HG03575 (cell line): ENCODE data around the gene ASCC2.

ENCODE experiments used
- ATAC-seq: cut with Tn5 transposase; IDR thresholded peaks from one replicate; pipeline ENCODE4 v1.9.1; 2021; ENCODE audit not compliant: unreplicated experiment, insufficient number of reproducible peaks, low FRiP score; ENCODE audit errors: extremely low read depth

Gene ASCC2

DNA sequence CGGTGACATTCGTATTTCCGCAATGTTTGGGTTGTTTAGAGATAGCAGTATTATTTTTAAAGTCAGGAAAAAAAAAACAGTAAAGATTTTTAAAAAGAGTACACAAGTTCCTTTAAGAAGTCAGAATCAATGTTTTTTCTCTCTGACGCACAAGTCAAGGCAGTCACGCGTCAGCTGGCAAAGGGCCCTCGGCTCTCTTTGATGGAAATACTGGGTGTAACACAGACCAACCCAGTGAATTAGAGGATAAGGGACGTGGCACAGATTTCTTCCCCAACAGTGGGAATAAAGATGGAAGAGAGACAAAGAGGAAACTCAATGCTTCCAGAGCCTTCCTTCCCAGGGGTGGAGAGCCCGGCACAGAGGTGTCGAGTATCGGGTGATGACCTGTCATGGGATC, 13.4 kb downstream of the ASCC2 start:
- no peak for ATAC-seq

GRCh38 chr22:29821291-29822016, 16.6 kb downstream of the ASCC2 start:
- ATAC-seq: no peak

DNA sequence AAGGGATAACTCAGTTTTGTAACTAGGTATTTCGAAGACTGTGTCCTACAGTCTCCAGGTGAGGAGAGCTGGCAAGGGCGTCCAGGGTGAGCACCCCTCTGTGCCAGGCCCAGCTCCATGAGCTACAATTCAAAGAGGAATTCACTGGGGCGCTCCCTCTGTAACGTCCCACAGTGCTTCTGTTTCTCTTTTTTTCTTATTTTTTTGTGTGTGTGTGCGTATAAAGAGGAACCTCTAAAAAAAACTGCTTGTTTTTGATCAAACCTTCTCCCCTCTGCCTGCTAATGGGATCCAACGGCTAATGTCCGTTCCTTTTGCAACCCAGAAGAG, 17.1 kb downstream of the ASCC2 start:
- no peak for ATAC-seq

DNA sequence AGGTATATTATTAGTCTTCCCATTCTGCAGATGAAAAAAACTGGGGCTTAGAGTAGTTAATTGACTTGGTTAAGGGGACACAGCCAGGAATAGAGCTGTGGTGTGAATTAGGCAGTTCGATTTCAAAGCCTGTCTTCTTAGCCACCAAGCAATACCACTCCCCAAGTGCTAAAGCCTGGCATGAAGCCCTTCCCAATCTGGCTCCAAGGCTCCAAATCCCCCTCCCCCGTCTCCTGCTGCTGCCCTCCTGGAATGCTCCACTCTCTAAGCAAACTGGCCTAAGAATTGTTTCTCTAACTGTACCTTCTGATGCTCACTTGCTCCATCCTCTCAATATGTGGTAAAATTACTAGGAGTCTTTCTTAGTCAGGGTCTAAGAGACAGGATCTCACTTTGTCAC, 18.6 kb downstream of the ASCC2 start:
- ATAC-seq: no peak

GRCh38 chr22:29817724-29818123, 20.4 kb downstream of the ASCC2 start:
- ATAC-seq: no peak

DNA sequence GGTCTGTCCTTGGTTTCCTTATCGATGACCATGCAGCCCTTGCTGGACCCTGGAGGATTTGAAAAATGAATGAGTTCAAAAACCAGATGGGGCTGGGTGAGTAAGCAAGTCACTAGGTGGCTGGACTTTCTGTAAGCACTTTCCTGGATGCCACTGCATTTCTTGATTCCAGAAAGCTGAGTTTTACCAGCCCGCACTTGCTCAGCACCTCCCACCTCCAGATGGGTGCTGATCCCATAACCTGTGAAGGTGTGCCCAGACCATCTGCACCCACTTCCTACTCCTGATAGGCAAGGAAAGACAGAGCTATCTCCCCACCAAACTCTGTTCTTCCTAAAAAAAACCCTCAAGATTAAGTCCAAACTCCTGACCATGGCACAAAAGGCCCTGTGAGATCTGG, 21.1 kb downstream of the ASCC2 start:
- ATAC-seq: no peak

DNA sequence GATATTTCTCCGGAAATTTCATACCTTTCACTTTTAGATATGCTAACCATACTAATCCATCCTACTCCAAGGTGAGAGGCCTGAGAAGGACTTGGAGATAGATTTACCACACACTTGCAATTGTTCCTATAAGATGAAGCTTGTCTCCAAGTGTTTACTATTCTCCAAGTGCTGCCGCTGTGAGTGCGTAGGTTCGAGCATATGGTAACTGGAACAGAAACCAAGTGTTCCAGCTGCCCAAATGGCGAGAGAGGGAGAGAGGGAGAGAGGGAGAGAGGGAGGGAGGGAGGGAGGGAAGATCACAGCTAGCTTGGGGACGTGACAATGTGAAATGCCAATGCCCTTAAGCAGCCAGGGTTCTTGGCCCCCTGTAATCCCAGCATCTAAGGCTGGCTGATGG, 21.5 kb downstream of the ASCC2 start:
- ATAC-seq: no peak

GRCh38 chr22:29816128-29816527, 21.9 kb downstream of the ASCC2 start:
- no peak for ATAC-seq

DNA sequence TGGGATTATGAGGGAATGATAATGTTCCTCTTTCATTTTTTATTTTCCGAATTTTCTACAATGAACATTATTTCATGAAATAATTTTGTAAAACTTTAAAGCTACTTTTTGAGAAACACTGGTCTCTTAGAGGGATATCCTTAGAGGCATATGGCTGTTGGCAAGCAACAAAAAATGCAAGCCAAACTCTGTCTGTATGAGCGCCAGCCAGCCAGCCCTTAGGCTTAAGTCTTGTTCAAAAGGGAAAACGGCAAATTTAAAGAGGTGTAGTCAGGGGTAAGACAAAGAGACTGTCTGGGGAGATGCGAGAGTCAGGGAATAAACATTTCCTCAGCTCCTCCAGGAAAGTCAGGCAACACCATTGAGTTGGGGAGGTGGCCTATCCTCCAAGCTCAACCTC, 22.5 kb downstream of the ASCC2 start:
- no peak for ATAC-seq

DNA sequence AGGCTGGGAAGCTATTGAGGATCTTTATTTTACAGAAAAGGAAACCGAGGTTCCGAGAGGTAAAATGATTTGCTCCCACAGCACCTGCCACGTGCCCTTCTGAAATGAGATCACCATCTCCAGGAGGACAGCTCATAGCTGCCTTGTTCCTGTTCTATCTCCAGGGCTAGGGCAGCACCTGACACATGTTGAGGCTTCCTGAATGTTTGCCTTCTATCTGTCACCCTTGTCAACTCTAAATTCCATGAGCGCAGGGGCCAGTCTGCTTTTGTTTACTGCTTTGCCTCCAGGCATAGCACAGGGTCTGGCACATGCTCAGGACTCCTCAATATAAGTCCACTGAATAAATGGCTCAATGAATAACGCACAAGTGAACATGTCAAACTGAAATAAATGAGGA, 24.1 kb downstream of the ASCC2 start:
- no peak for ATAC-seq

DNA sequence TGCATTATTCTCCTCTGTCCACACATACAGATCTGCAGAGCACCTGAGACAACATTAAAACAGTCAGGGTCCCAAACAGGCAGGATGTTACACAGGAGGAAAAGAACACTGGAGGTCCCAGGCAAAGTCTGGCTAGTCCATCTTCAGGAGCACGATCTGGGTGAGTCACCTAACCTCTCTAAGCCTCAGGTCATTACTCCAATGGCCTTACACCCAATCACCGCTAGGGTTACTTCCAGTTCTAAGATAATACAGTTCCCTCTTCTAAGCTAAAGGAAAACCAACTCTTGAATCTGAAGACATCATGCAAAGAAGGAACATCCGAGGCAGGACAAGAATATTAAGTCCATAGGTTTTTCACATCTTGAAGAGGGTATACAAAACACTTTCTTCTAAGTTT, 24.5 kb downstream of the ASCC2 start:
- ATAC-seq: no peak

DNA sequence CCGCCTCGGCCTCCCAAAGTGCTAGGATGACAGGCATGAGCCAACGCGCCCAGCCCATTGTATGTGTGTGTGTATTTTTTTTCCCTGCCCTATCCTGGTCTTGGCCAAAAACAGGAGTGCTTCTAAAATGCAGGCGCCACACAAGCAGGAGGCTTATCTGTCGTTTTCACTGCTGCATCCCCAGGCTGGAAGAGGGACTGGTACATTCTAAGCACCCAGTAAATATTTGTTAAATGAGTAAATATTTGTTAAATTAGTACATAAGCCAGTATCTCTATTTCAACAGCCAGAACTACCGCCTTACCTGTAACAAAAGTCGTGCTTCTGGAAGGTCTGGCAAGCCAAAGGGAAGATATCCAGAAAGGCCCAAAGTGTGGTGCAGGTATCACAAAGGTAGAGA, 24.9 kb downstream of the ASCC2 start:
- ATAC-seq: no peak

- ATAC-seq: no peak
These were observed 26.7 kb downstream of the ASCC2 start for GRCh38 chr22:29811377-29811776.

DNA sequence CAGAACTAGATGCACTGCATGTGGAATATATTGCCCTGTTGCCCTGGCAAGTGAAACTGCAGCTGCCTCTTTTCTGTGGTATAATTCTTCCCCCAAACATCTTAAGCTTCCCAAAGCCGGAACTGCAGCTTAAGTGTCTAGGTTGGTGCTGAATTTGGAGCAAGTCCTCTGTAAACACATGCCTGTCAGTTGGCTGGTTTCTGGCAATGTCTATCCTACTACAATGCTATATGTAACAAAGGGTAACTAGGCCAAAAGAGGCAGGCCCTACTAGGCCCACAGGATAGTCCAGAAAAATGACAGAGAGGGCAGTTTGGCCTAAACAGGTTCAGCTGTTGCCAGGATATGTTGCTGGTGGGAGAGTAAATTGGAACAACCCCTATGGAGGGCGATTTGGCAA, 27.9 kb downstream of the ASCC2 start:
- no peak for ATAC-seq

DNA sequence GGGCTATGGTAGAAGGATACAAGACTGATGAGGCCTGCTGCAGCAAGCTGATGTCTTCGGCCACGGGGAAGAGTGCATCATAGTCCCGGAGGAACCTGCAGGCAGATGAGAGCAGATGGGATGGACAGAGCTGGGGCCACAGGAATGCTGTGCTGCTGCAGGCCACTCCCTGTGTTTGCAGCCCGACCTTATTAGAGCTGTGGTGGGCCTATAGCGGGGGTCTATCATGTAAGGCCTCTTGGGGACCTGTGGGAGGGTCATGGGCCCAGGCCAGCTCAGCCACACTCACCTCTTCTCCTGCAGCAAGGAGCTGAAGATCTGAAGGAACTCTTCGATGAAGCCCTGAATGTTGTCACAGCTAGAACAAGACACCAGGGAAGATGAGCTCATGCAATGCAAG, 31.9 kb downstream of the ASCC2 start:
- ATAC-seq: no peak

DNA sequence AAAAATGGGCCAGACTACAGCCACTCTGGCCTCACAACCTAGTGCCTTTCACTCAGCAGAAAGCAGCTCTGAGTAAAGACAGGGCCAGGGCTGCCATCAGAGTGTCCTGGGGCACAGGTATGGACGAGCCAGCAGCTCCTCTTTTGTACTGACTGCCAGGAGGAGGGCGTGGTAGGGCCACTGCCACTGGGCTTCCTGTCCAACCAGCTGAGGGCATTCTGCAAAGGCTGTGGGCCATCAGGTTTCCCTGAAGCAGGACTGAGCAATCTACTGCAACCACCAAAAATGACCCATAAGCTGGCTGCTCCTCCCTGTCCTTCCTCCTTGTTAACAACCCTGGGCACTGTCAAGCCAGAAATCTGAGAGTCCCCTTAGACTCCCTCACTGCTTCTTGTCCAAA, 33.1 kb downstream of the ASCC2 start:
- ATAC-seq: no peak

DNA sequence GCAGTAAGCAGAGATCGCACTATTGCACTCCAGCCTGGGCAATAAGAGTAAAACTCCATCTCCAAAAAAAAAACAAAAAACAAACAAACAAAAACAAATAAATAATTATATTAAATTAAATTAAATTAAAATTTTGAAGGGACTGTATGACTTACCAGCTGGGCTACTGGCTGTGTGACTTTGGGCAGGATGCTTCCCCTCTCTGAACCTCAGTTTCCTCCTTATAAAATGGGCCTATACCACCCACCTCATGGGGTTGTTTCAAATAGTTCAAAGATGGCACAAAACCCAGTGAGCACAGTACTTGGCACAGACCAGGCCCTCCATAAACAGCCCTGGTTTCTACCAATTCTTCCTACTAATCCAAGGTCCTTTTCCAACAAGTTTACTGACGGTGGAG, 34.9 kb downstream of the ASCC2 start:
- ATAC-seq: no peak

DNA sequence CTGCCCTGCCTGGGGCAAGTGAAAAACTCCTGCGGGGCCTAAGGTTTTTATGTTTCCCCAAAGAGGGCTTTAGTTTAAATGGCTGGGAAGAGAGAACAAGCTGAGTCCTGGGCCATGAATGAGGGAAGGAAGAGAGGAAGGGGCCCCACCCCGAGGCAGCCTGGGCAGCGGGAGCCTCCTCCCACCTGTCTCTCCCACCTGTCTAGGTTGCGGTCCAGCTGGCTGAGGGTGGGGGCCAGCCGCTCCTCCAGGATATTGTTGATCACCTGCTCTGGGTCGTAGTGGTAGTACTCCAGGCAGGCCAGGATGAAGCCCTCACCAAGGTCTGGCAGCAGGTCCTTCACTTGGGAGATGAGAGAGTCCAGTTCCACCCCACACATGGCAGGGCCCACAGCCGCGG, 36.3 kb downstream of the ASCC2 start:
- no peak for ATAC-seq

DNA sequence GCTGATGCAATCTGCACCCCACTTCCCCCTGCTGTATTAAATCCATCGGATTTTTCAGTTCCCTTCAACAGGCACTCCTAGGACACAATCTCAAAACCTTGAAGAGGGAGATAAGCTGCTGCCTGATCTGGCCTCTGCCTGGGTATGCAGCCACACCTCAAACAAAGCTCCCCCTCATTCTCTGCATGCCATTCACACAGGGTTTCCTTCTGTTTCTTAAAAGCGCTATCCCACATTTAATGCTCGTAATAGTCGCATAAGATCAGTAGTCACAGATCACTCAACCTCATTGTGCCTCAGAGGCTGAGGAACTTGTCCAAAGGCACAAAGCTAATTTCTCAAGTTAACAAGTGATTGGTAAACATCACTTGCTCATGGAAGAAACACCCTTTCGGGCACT, 36.9 kb downstream of the ASCC2 start:
- no peak for ATAC-seq

DNA sequence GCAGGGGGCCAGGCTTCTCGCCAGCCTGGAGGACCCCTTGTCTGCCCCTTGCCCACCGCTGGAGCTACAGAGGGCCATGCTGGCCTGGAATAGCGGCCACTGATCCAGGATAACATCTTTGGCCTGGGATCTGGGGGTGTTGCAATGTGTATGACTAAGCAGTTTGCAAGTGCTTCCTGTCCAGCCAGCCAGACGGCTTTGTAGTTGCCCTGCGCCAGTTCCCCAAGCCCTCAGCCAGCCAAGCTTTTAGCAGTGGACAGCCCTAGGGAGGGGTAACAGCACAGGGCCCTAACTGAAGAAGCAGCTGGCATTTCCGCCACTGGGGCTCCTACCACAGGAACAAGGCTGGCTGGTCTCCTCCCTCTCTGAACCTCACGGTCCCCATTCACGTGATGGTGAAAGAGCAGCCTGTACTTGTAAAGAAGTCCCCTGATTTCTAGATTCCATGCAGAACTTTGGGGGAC, 38.8 kb downstream of the ASCC2 start:
- no peak for ATAC-seq

DNA sequence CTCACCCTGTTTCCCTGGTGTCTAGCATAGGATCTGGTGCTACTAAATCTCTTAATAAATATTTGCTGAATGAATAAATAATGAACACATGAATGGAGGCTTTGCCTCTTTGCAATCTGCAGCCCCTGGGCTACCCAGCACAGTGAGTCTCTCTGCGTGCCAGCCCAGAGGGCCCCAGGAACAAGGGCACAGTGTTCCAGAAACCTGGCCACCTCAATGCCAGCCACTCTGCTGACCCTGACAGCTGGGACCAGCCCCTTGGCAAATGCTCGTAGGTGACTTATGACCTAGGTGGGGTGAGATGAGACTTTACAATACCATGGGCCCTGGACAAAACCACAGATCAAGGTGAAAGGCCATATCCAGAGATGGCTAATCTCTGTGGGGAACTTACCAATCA, 39.3 kb downstream of the ASCC2 start:
- ATAC-seq: no peak
